Measurements from ENCODE around the gene CLTCL1.
A peak's percentile ranks its signal among the peaks of the same experiment; 100 is the strongest.
"Not testable (repeated sequence)": the region's sequence is repeated elsewhere in the genome, so short reads cannot be mapped to it uniquely, and the experiment has no call there.

Gene CLTCL1

GRCh38 chr22:19291580-19292457 is at the start of gene CLTCL1:
TSS of gene CLTCL1 (minus strand) at chr22:19291719. CDS start at chr22:19291641, 78 bp downstream.
- peak; percentile 42 to 61 (median 45) for DNase-seq (ENCODE audit: low read depth in 3 of 3)

- DNase-seq (ENCODE audit: low read depth in 3 of 3) = no peak
These were observed 45.6 kb upstream of the CLTCL1 start for GRCh38 chr22:19337137-19337536.

GRCh38 chr22:19336133-19337075 is 44.9 kb upstream of the CLTCL1 start:
- no peak for DNase-seq (ENCODE audit: low read depth in 3 of 3)

- DNase-seq (ENCODE audit: low read depth in 3 of 3) = no peak
These were observed 40.5 kb upstream of the CLTCL1 start for GRCh38 chr22:19331975-19332374.

GRCh38 chr22:19331474-19331873 is 40.0 kb upstream of the CLTCL1 start:
- no peak for DNase-seq (ENCODE audit: low read depth in 3 of 3)

GRCh38 chr22:19330865-19331418 is 39.4 kb upstream of the CLTCL1 start:
- DNase-seq (ENCODE audit: low read depth in 3 of 3) = no peak

GRCh38 chr22:19330205-19330604 is 38.7 kb upstream of the CLTCL1 start:
- DNase-seq (ENCODE audit: low read depth in 3 of 3) = not testable (repeated sequence)

GRCh38 chr22:19329454-19329853 is 37.9 kb upstream of the CLTCL1 start:
- DNase-seq (ENCODE audit: low read depth in 3 of 3) = no peak

- no peak for DNase-seq (ENCODE audit: low read depth in 3 of 3)
These were observed 33.9 kb upstream of the CLTCL1 start for GRCh38 chr22:19325296-19325948.

- not testable (repeated sequence) for DNase-seq (ENCODE audit: low read depth in 3 of 3)
These were observed 31.9 kb upstream of the CLTCL1 start for GRCh38 chr22:19323420-19323819.

- DNase-seq (ENCODE audit: low read depth in 3 of 3) = no peak
These were observed 30.2 kb upstream of the CLTCL1 start for GRCh38 chr22:19321757-19322156.

GRCh38 chr22:19320136-19320535 is 28.6 kb upstream of the CLTCL1 start:
- DNase-seq (ENCODE audit: low read depth in 3 of 3) = not testable (repeated sequence)

- no peak for DNase-seq (ENCODE audit: low read depth in 3 of 3)
These were observed 27.8 kb upstream of the CLTCL1 start for GRCh38 chr22:19319281-19319680.

- no peak for DNase-seq (ENCODE audit: low read depth in 3 of 3)
These were observed 26.3 kb upstream of the CLTCL1 start for GRCh38 chr22:19317865-19318264.

- DNase-seq (ENCODE audit: low read depth in 3 of 3) = no peak
These were observed 16.4 kb upstream of the CLTCL1 start for GRCh38 chr22:19307872-19308271.

GRCh38 chr22:19306535-19306934 is 15.0 kb upstream of the CLTCL1 start:
- DNase-seq (ENCODE audit: low read depth in 3 of 3) = not testable (repeated sequence)

GRCh38 chr22:19304547-19304946 is 13.0 kb upstream of the CLTCL1 start:
- DNase-seq (ENCODE audit: low read depth in 3 of 3) = no peak

- DNase-seq (ENCODE audit: low read depth in 3 of 3) = no peak
These were observed 12.3 kb upstream of the CLTCL1 start for GRCh38 chr22:19303785-19304184.

- no peak for DNase-seq (ENCODE audit: low read depth in 3 of 3)
These were observed 4.2 kb upstream of the CLTCL1 start for GRCh38 chr22:19295733-19296132.

- no peak for DNase-seq (ENCODE audit: low read depth in 3 of 3)
These were observed 1.1 kb upstream of the CLTCL1 start for GRCh38 chr22:19292458-19293230.

GRCh38 chr22:19291218-19291579 is 320 bp downstream of the CLTCL1 start:
- peak in 2 of 3 experiments; percentile 4 to 15 for DNase-seq (ENCODE audit: low read depth in 3 of 3)
